Stimulated activated CD4-positive, alpha-beta T cell treated with anti-CD3 and anti-CD28 coated beads, Interleukin-2, amount 100 ng/mL, for 4 hours (primary cell): ENCODE results near the gene AIFM3.

ENCODE experiments used
- DNase-seq: peaks from one replicate; pipeline ENCODE4 v3.0.0-alpha.2; 2020; ENCODE audit warnings: low read depth

The AIFM3 gene

GRCh38 chr22:20991252-20992055, 24.4 kb downstream of the AIFM3 start:
- no peak for DNase-seq

- DNase-seq, result no peak
Measured at GRCh38 chr22:20992056-20992442, 25.0 kb downstream of the AIFM3 start.

- no peak for DNase-seq
Measured at GRCh38 chr22:20992456-20993303, 25.6 kb downstream of the AIFM3 start.

- DNase-seq, result no peak
Measured at GRCh38 chr22:20993304-20994127, 26.5 kb downstream of the AIFM3 start.

- no peak for DNase-seq
Measured at GRCh38 chr22:20994128-20994901, 27.3 kb downstream of the AIFM3 start.

- no peak for DNase-seq
Measured at GRCh38 chr22:20994902-20995241, 27.8 kb downstream of the AIFM3 start.

- DNase-seq, result no peak
Measured at GRCh38 chr22:20995329-20996030, 28.4 kb downstream of the AIFM3 start.

GRCh38 chr22:20996031-20996410, 29.0 kb downstream of the AIFM3 start:
- no peak for DNase-seq

- no peak for DNase-seq
Measured at GRCh38 chr22:20996598-20997535, 29.8 kb downstream of the AIFM3 start.

- no peak for DNase-seq
Measured at GRCh38 chr22:20997536-20998257, 30.6 kb downstream of the AIFM3 start.

- DNase-seq, result no peak
Measured at GRCh38 chr22:20998411-20999336, 31.6 kb downstream of the AIFM3 start.

GRCh38 chr22:20999350-21000206, 32.5 kb downstream of the AIFM3 start:
- no peak for DNase-seq

- no peak for DNase-seq
Measured at GRCh38 chr22:21000207-21000986, 33.3 kb downstream of the AIFM3 start.

GRCh38 chr22:21000987-21001600, 34.0 kb downstream of the AIFM3 start:
- no peak for DNase-seq

GRCh38 chr22:21001601-21002325, 34.7 kb downstream of the AIFM3 start, which contains the start of gene THAP7:
TSS of gene THAP7 (minus strand) at chr22:21002118. CDS start at chr22:21001911, 207 bp downstream.
- DNase-seq, result peak; percentile 97
